MM.1S (cell line): Measurements from ENCODE around the gene VAV3.

ENCODE experiments used
- DNase-seq: peaks from one replicate; pipeline ENCODE4 v3.0.0-alpha.2; 2015
- H2AFZ ChIP-seq: fragments of 300-600 bp; sonication (generic); 2 replicates; pipeline ENCODE4 v1.6.0; 2016; ENCODE audit warnings: antibody characterized with exemption, low read length
- H3F3A ChIP-seq: fragments of 300-600 bp; sonication (generic); 2 replicates; pipeline ENCODE4 v1.6.1; 2016; ENCODE audit warnings: mild to moderate bottlenecking, antibody characterized with exemption, low read length, moderate library complexity, mixed read lengths; ENCODE audit not compliant: insufficient read depth
- H3K27ac ChIP-seq: fragments of 300-600 bp; sonication (generic); 2 replicates; pipeline ENCODE4 v1.5.1; 2016; ENCODE audit warnings: mild to moderate bottlenecking, low read length
- H3K27me3 ChIP-seq: fragments of 300-600 bp; sonication (generic); replicated peaks from 2 replicates; pipeline ENCODE4 v1.6.0; 2016; ENCODE audit warnings: low read length; ENCODE audit not compliant: insufficient read depth
- H3K36me3 ChIP-seq: fragments of 300-600 bp; sonication (generic); replicated peaks from 2 replicates; pipeline ENCODE4 v1.6.1; 2016; ENCODE audit warnings: mild to moderate bottlenecking, low read length, mixed read lengths; ENCODE audit not compliant: insufficient read depth
- H3K4me1 ChIP-seq: fragments of 300-600 bp; sonication (generic); 2 replicates; pipeline ENCODE4 v1.6.1; 2016; ENCODE audit warnings: low read length, mixed read lengths
- H3K4me2 ChIP-seq: fragments of 300-600 bp; sonication (generic); 2 replicates; pipeline ENCODE4 v1.6.0; 2016; ENCODE audit warnings: low read depth, low read length
- H3K4me3 ChIP-seq: fragments of 300-600 bp; sonication (generic); 2 replicates; pipeline ENCODE4 v1.5.1; 2016; ENCODE audit warnings: low read length, mixed read lengths
- H3K79me2 ChIP-seq: fragments of 300-600 bp; sonication (generic); 2 replicates; pipeline ENCODE4 v1.6.1; 2016; ENCODE audit warnings: mixed run types, low read length, mixed read lengths
- H3K9ac ChIP-seq: fragments of 300-600 bp; sonication (generic); 2 replicates; pipeline ENCODE4 v1.6.1; 2016; ENCODE audit warnings: low read length, mixed read lengths
- H3K9me2 ChIP-seq: fragments of 300-600 bp; sonication (generic); replicated peaks from 2 replicates; pipeline ENCODE4 v1.6.1; 2016; ENCODE audit warnings: mild to moderate bottlenecking, low read length, mixed read lengths; ENCODE audit not compliant: insufficient read depth
- H3K9me3 ChIP-seq: fragments of 300-600 bp; sonication (generic); replicated peaks from 2 replicates; pipeline ENCODE4 v1.6.1; 2016; ENCODE audit warnings: mild to moderate bottlenecking, low read length, mixed read lengths; ENCODE audit not compliant: insufficient read depth
- H4K20me1 ChIP-seq: fragments of 300-600 bp; sonication (generic); 2 replicates; pipeline ENCODE4 v1.6.1; 2016; ENCODE audit warnings: mild to moderate bottlenecking, low read length, moderate library complexity, mixed read lengths; ENCODE audit not compliant: insufficient read depth
- CTCF ChIP-seq: fragments of 300-600 bp; sonication (generic); IDR thresholded peaks from 2 replicates; pipeline ENCODE4 v1.5.1; 2016; ENCODE audit warnings: antibody characterized with exemption, low read length, mixed read lengths
- EZH2 ChIP-seq: fragments of 300-600 bp; sonication (generic); optimal IDR thresholded peaks from 2 replicates; pipeline ENCODE3; 2017; ENCODE audit warnings: low read depth, mild to moderate bottlenecking, antibody characterized with exemption, low read length, mixed read lengths
- EZH2phosphoT487 ChIP-seq: fragments of 300-600 bp; sonication (generic); IDR thresholded peaks from 2 replicates; pipeline ENCODE4 v1.6.1; 2018; ENCODE audit warnings: antibody characterized with exemption, low read length

VAV3 gene

DNA sequence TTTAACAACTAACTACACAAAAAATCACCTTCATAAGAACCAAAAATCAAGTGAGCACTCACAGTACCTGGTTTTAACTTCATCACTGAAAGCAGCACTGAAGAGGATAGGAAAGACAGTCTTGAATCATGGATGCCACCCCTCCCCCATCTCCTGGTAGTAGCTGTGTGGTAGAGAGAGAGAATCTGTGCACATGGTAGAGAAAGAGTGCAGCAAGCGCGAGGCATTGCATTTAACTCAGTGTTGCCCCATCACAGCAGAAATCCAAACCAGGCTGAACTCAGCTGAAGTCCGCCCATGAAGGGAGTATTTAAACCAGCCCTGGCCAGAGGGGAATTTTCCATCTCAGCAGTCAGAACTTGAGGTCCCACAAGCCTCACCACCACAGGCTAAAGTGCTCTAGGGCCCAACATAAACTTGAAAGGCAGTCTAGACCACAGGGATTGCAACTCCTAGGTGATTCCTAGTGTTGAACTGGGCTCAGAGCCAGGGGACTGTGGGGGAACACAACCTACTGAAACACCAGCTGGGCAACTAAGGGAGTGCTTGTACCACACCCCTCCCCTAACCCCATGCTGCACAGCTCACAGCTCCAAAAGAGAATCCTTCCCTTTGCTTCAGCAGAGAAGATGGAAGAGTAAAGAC is 38.4 kb downstream of the VAV3 start:
- Histone ChIP-seq H3K27ac (no peak overlapping the region), H4K20me1 (no peaks in the 10 kb centered on the region), H3K9ac (no peak overlapping the region), H3K4me2 (no peak overlapping the region), H3K79me2 (no peaks in the 10 kb centered on the region), H3K9me3 (no peaks in the 10 kb centered on the region), H3F3A (no peaks in the 10 kb centered on the region), H3K4me3 (no peak overlapping the region), H3K27me3 (no peaks in the 10 kb centered on the region), H3K36me3 (no peaks in the 10 kb centered on the region), H3K9me2 (no peaks in the 10 kb centered on the region), H2AFZ (no peak overlapping the region), H3K4me1 (peaks cover 9% of the 10 kb centered on the region)
- no peak for DNase-seq
- TF ChIP-seq EZH2 (no peak), CTCF (no peak), EZH2phosphoT487 (no peak)

- Histone ChIP-seq H3K9ac (no peak overlapping the region), H3K27me3 (no peaks in the 10 kb centered on the region), H3K4me3 (no peak overlapping the region), H3K4me1 (peaks cover 9% of the 10 kb centered on the region), H3F3A (no peaks in the 10 kb centered on the region), H3K36me3 (no peaks in the 10 kb centered on the region), H3K9me2 (no peaks in the 10 kb centered on the region), H3K9me3 (no peaks in the 10 kb centered on the region), H3K79me2 (no peaks in the 10 kb centered on the region), H2AFZ (no peak overlapping the region), H4K20me1 (no peaks in the 10 kb centered on the region), H3K4me2 (no peak overlapping the region), H3K27ac (no peak overlapping the region)
- DNase-seq, result no peak
- TF ChIP-seq EZH2 (no peak), EZH2phosphoT487 (no peak), CTCF (no peak)
These were observed 39.4 kb downstream of the VAV3 start for GRCh38 chr1:107925565-107925964.

- no peak for DNase-seq
- H3K27me3 ChIP-seq, result no peaks in the 10 kb centered on the region
- H3K36me3 ChIP-seq, result no peaks in the 10 kb centered on the region
- no peaks in the 10 kb centered on the region for H3K9me3 ChIP-seq
- H3K4me3 ChIP-seq, result no peak overlapping the region
- no peak overlapping the region for H3K9ac ChIP-seq
- H2AFZ ChIP-seq, result no peak overlapping the region
- H3F3A ChIP-seq, result no peaks in the 10 kb centered on the region
- no peak overlapping the region for H3K4me2 ChIP-seq
- peaks cover 9% of the 10 kb centered on the region for H3K4me1 ChIP-seq
- TF ChIP-seq EZH2 (no peak), EZH2phosphoT487 (no peak), CTCF (no peak)
- no peaks in the 10 kb centered on the region for H4K20me1 ChIP-seq
- no peaks in the 10 kb centered on the region for H3K79me2 ChIP-seq
- H3K9me2 ChIP-seq, result no peaks in the 10 kb centered on the region
- H3K27ac ChIP-seq, result no peak overlapping the region
These were observed 44.0 kb downstream of the VAV3 start for GRCh38 chr1:107920999-107921398.
